Stimulated activated CD4-positive, alpha-beta T cell treated with anti-CD3 and anti-CD28 coated beads, Interleukin-4, amount 100 ng/mL, for 1 hour (primary cell): ENCODE data around the gene CLEC11A.
A peak's percentile ranks its signal among the peaks of the same experiment; 100 is the strongest.
"Not testable (repeated sequence)": the region's sequence is repeated elsewhere in the genome, so short reads cannot be mapped to it uniquely, and the experiment has no call there.

Experiments
- DNase-seq: peaks from one replicate; pipeline ENCODE4 v3.0.0-alpha.2; 2020

Gene CLEC11A

GRCh38 chr19:50723735-50724521, 764 bp downstream of the CLEC11A start:
- no peak for DNase-seq

GRCh38 chr19:50724522-50725217, 1.5 kb downstream of the CLEC11A start:
- DNase-seq: peak; percentile 92

- DNase-seq: no peak
Observed at GRCh38 chr19:50725218-50725910, 2.2 kb downstream of the CLEC11A start.

- DNase-seq: no peak
Observed at GRCh38 chr19:50725911-50726230, 2.7 kb downstream of the CLEC11A start.

- DNase-seq: peak; percentile 79
Observed at GRCh38 chr19:50728084-50728737, 5.0 kb downstream of the CLEC11A start.

GRCh38 chr19:50729894-50730293, 6.7 kb downstream of the CLEC11A start:
- no peak for DNase-seq

- DNase-seq: no peak
Observed at GRCh38 chr19:50735869-50736268, 12.7 kb downstream of the CLEC11A start.

GRCh38 chr19:50736338-50736737, 13.2 kb downstream of the CLEC11A start:
- DNase-seq: no peak

GRCh38 chr19:50739132-50739913, 16.2 kb downstream of the CLEC11A start:
- DNase-seq: no peak

- DNase-seq: no peak
Observed at GRCh38 chr19:50739914-50740426, 16.8 kb downstream of the CLEC11A start.

- no peak for DNase-seq
Observed at GRCh38 chr19:50741179-50741933, 18.2 kb downstream of the CLEC11A start.

- DNase-seq: no peak
Observed at GRCh38 chr19:50743537-50743936, 20.4 kb downstream of the CLEC11A start.

GRCh38 chr19:50745221-50745620, 22.1 kb downstream of the CLEC11A start:
- DNase-seq: no peak

- not testable (repeated sequence) for DNase-seq
Observed at GRCh38 chr19:50747141-50747540, 24.0 kb downstream of the CLEC11A start.

GRCh38 chr19:50749490-50749889, 26.3 kb downstream of the CLEC11A start:
- no peak for DNase-seq

GRCh38 chr19:50750010-50750409, 26.8 kb downstream of the CLEC11A start:
- DNase-seq: no peak

GRCh38 chr19:50753879-50754278, 30.7 kb downstream of the CLEC11A start:
- no peak for DNase-seq

- DNase-seq: not testable (repeated sequence)
Observed at GRCh38 chr19:50756244-50756643, 33.1 kb downstream of the CLEC11A start.

GRCh38 chr19:50757624-50758023, 34.5 kb downstream of the CLEC11A start:
- DNase-seq: not testable (repeated sequence)

GRCh38 chr19:50759076-50759475, 35.9 kb downstream of the CLEC11A start:
- not testable (repeated sequence) for DNase-seq

- DNase-seq: no peak
Observed at GRCh38 chr19:50759886-50760285, 36.7 kb downstream of the CLEC11A start.
